Endothelial cell of umbilical vein (primary cell): ENCODE measurements around the gene NOBOX. TPM values are rescaled to one million over a fixed set of nuclear protein-coding genes. Genes with fewer than 3 reads are reported as not detected.

Experiments
- BruUV-seq: library from RNA; stranded (reverse); fragments of 400-500 nt; replicated peaks from 2 replicates; lab custom pipeline; 2021; lab: Mats Ljungman, UMichigan
- CTCF ChIA-PET: fragments of 300-600, 350-600 bp; sonication (Branson Sonifier 250); formaldehyde crosslinking; loops from one replicate; lab custom pipeline; 2021; ENCODE audit warnings: antibody characterized with exemption, inconsistent platforms; lab: Charles Lee
- POLR2A ChIA-PET: fragments of 300-600, 350-600 bp; sonication (Branson Sonifier 250); formaldehyde crosslinking; loops from one replicate; lab custom pipeline; 2021; ENCODE audit warnings: antibody characterized with exemption, inconsistent platforms; lab: Charles Lee
- DNase-seq: peaks from one replicate; pipeline ENCODE4 v3.0.0-alpha.2; 2011; ENCODE audit warnings: low read depth, low spot score
- FAIRE-seq: peaks from 2 replicates; lab custom pipeline; 2011; peaks lifted over from hg19 to GRCh38; lab: Jason Lieb, UNC
- H2AFZ ChIP-seq: 2 replicates; pipeline ENCODE4 v1.6.0; 2012; ENCODE audit warnings: low read depth, low read length, control low read depth, inconsistent platforms
- H3K27ac ChIP-seq: 2 replicates; pipeline ENCODE4 v1.5.1; 2011; ENCODE audit warnings: low read depth, mild to moderate bottlenecking, control low read depth, low read length, moderate library complexity; ENCODE audit not compliant: insufficient read depth
- H3K27me3 ChIP-seq, 2 experiments: 2 replicates each; pipeline versions ENCODE4 v1.6.0 to v1.6.1; 2011; ENCODE audit warnings: low read length in 2 of 2, mixed read lengths in 1 of 2; ENCODE audit not compliant: control insufficient read depth in 2 of 2, insufficient read depth in 2 of 2
- H3K36me3 ChIP-seq, 2 experiments: 2 replicates in 1 of 2; 3 replicates in 1 of 2; pipeline ENCODE4 v1.5.1; 2011; ENCODE audit warnings: low read length in 2 of 2, mild to moderate bottlenecking in 1 of 2, moderate library complexity in 1 of 2; ENCODE audit not compliant: control insufficient read depth in 2 of 2, insufficient read depth in 2 of 2; ENCODE audit errors: extremely low read depth in 1 of 2
- H3K4me1 ChIP-seq: 3 replicates; pipeline ENCODE4 v1.5.1; 2011; ENCODE audit warnings: mild to moderate bottlenecking, low read length; ENCODE audit not compliant: control insufficient read depth, insufficient read depth; ENCODE audit errors: extremely low read depth
- H3K4me2 ChIP-seq: 2 replicates; pipeline ENCODE4 v1.6.1; 2011; ENCODE audit warnings: low read length, control low read depth, mixed read lengths; ENCODE audit not compliant: insufficient read depth
- H3K4me3 ChIP-seq, 3 experiments: fragments of 200-600 bp in 1 of 3; sonication (generic), shearing (Covaris generic) in 1 of 3; replicated peaks in 1 of 3; 2 replicates each; pipeline ENCODE4 v1.5.1; 2011 to 2016; ENCODE audit warnings: control low read depth in 3 of 3, low read length in 3 of 3, mild to moderate bottlenecking in 2 of 3, inconsistent platforms in 1 of 3, low read depth in 1 of 3, moderate library complexity in 1 of 3; ENCODE audit not compliant: insufficient read depth in 1 of 3
- H3K79me2 ChIP-seq: 2 replicates; pipeline ENCODE4 v1.6.0; 2012; ENCODE audit warnings: low read length, inconsistent platforms; ENCODE audit not compliant: control insufficient read depth, insufficient read depth
- H3K9ac ChIP-seq: replicated peaks from 2 replicates; pipeline ENCODE3; 2011; ENCODE audit warnings: low read length, control low read depth; ENCODE audit not compliant: insufficient read depth; ENCODE audit errors: extremely low read depth
- H3K9me1 ChIP-seq: replicated peaks from 3 replicates; pipeline ENCODE4 v1.6.0; 2011; ENCODE audit warnings: mild to moderate bottlenecking, low read length; ENCODE audit not compliant: control insufficient read depth, insufficient read depth; ENCODE audit errors: extremely low read depth
- H3K9me3 ChIP-seq: replicated peaks from 2 replicates; pipeline ENCODE4 v1.5.1; 2012; ENCODE audit warnings: low read length, inconsistent platforms; ENCODE audit not compliant: control insufficient read depth, insufficient read depth
- H4K20me1 ChIP-seq: replicated peaks from 2 replicates; pipeline ENCODE3; 2011; ENCODE audit warnings: mild to moderate bottlenecking, low read length; ENCODE audit not compliant: control insufficient read depth, insufficient read depth; ENCODE audit errors: extremely low read depth
- MYC ChIP-seq: IDR thresholded peaks from one replicate; pipeline ENCODE4 v1.6.1; 2011; ENCODE audit warnings: mild to moderate bottlenecking, low read depth, low read length
- POLR2A ChIP-seq: IDR thresholded peaks from 2 replicates; pipeline ENCODE4 v1.6.1; 2012; ENCODE audit warnings: low read depth, mild to moderate bottlenecking, control low read depth, low read length
- POLR2AphosphoS5 ChIP-seq: IDR thresholded peaks from 2 replicates; pipeline ENCODE4 v1.6.1; 2012; ENCODE audit warnings: low read depth, mild to moderate bottlenecking, control low read depth, low read length, moderate library complexity; ENCODE audit not compliant: insufficient read depth
- dilution Hi-C: fragments of 300-500 bp; cut with MboI; formaldehyde crosslinking; loops from one replicate; pipeline ENCODE4 v1.15.0; 2019; ENCODE audit warnings: low sequenced_read_pairs; ENCODE audit not compliant: extremely low pct_ligation_motif_present
- intact Hi-C: fragments of 100-400 bp; cut with micrococcal nuclease; formaldehyde crosslinking; loops from one replicate; pipeline ENCODE4 v1.10.0; 2022
- polyA plus RNA-seq, 4 experiments: library from polyadenylated mRNA; depleted of rRNA in 3 of 4; stranded (reverse) in 3 of 4; unstranded in 1 of 4; fragments of >200 nt; gene quantifications; 2 replicates each; pipeline versions ENCODE4 v1.2.1 to v1.2.3, GENCODE V29; 2011 to 2012; ENCODE audit warnings: missing spikeins in 1 of 4
- total RNA-seq: library from RNA; stranded (reverse); gene quantifications from 2 replicates; pipeline ENCODE4 v1.2.3, GENCODE V29; 2021
- TF ChIP-seq, protein P1 (sequence below), 2 donors: IDR thresholded peaks; 1 replicate in 1 of 2; 2 replicates in 1 of 2; pipeline ENCODE4 v1.5.1; 2011; ENCODE audit warnings: low read length in 2 of 2, mild to moderate bottlenecking in 2 of 2, moderate library complexity in 2 of 2, control low read depth in 1 of 2, inconsistent platforms in 1 of 2, low read depth in 1 of 2; ENCODE audit not compliant: insufficient read depth in 1 of 2; ENCODE audit errors: extremely low read depth in 1 of 2

The NOBOX gene
- total and polyA plus RNA-seq, 2 donors (not counting 3 experiments of a cell fraction or from before 2014, with no cell fraction given), result not detected

DNA sequence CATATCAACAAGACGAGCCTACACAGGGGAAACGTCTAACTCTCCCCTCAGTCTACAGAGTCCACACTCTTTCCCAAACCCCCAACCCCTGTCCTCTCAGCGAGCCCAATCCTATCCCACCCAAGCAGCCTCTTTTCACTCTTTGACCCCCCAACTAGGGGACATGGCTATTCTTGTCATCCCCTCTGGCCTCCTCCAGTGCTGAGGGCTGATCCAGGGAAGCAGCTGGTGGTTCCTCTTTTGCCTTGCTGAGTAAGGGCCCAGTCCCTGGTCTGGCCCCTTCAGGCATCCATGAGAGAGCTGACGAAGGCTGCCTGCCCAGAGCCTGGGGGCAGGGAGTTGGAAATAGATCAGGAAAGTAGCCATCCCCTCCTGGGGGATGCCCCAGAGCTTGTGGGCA, 6.4 kb downstream of the NOBOX start:
- Histone ChIP-seq H4K20me1 (no peaks in the 10 kb centered on the region), H3K9ac (no peak overlapping the region), H3K27ac (no peak overlapping the region), H3K27me3 (no peaks in the 10 kb centered on the region), H3K79me2 (no peaks in the 10 kb centered on the region), H3K4me1 (no peaks in the 10 kb centered on the region), H3K4me3 (no peak overlapping the region), H3K36me3 (no peaks in the 10 kb centered on the region), H2AFZ (no peak overlapping the region), H3K9me3 (no peaks in the 10 kb centered on the region), H3K9me1 (no peaks in the 10 kb centered on the region), H3K4me2 (no peak overlapping the region)
- dilution Hi-C loops, result no loop called here
- intact Hi-C loops, result loop anchor here (5.0 to 10.0 kb wide), 2 partner anchors 40 to 492 kb away; partner anchors contain the start of gene TCAF1
- no peak for FAIRE-seq
- no peak for DNase-seq
- TF ChIP-seq, protein P1, sequence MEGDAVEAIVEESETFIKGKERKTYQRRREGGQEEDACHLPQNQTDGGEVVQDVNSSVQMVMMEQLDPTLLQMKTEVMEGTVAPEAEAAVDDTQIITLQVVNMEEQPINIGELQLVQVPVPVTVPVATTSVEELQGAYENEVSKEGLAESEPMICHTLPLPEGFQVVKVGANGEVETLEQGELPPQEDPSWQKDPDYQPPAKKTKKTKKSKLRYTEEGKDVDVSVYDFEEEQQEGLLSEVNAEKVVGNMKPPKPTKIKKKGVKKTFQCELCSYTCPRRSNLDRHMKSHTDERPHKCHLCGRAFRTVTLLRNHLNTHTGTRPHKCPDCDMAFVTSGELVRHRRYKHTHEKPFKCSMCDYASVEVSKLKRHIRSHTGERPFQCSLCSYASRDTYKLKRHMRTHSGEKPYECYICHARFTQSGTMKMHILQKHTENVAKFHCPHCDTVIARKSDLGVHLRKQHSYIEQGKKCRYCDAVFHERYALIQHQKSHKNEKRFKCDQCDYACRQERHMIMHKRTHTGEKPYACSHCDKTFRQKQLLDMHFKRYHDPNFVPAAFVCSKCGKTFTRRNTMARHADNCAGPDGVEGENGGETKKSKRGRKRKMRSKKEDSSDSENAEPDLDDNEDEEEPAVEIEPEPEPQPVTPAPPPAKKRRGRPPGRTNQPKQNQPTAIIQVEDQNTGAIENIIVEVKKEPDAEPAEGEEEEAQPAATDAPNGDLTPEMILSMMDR (IDR thresholded peaks at IDR 0.05; ENCODE audit: extremely low read depth in 1 of 2, insufficient read depth in 1 of 2, low read depth in 1 of 2, low read length in 2 of 2), result no peak
- BruUV-seq, result no TSS peak
- CTCF ChIA-PET, result interaction anchor here (1.5 to 1.7 kb wide), 2 partner anchors 220 to 269 kb away, joined by 3 to 5 read pairs; no protein-coding TSS in a partner anchor
- POLR2A ChIA-PET, result no interaction called here

- peak; percentile 86 for FAIRE-seq
These were observed 11.7 kb downstream of the NOBOX start for GRCh38 chr7:144391823-144392255.

More at GRCh38 chr7:144391823-144392255, 11.7 kb downstream of the NOBOX start:
- DNase-seq, result peak; percentile 62
- Histone ChIP-seq H3K4me3 (no peak overlapping the region), H3K9ac (no peak overlapping the region), H3K9me1 (no peaks in the 10 kb centered on the region), H3K9me3 (no peaks in the 10 kb centered on the region), H2AFZ (peak overlapping the region; percentile 64), H4K20me1 (no peaks in the 10 kb centered on the region), H3K4me1 (no peaks in the 10 kb centered on the region), H3K4me2 (peak overlapping the region; percentile 40), H3K79me2 (no peaks in the 10 kb centered on the region), H3K27me3 (no peaks in the 10 kb centered on the region), H3K27ac (no peak overlapping the region), H3K36me3 (no peaks in the 10 kb centered on the region)
- no peak for TF ChIP-seq POLR2AphosphoS5
- no peak for TF ChIP-seq POLR2A
- TF ChIP-seq, protein P1 (IDR thresholded peaks at IDR 0.05; ENCODE audit: extremely low read depth in 1 of 2, insufficient read depth in 1 of 2, low read depth in 1 of 2, low read length in 2 of 2), result peak; percentile 44 to 55
- no peak for TF ChIP-seq MYC
- ChIA-PET POLR2A (interaction anchor here (0.8 kb wide), 1 partner anchor 1012 kb away, joined by 3 read pairs; no protein-coding TSS in a partner anchor), CTCF (interaction anchor here (0.7 to 2.1 kb wide), 10 partner anchors 9 to 655 kb away, joined by 3 to 19 read pairs (median 4); no protein-coding TSS in a partner anchor)
- dilution Hi-C loops (no loop called here), intact Hi-C loops (loop anchor here (10.0 kb wide), 1 partner anchor 487 kb away; the partner anchor contains the start of gene TCAF1)
- BruUV-seq, result no TSS peak
